Measurements from ENCODE around the gene CTSH.
"Not testable (repeated sequence)": the region's sequence is repeated elsewhere in the genome, so short reads cannot be mapped to it uniquely, and the experiment has no call there.

The CTSH gene

GRCh38 chr15:78923480-78924360 is 21.1 kb downstream of the CTSH start:
- no peak for DNase-seq (ENCODE audit: low read depth in 1 of 2, low spot score in 1 of 2)

DNA sequence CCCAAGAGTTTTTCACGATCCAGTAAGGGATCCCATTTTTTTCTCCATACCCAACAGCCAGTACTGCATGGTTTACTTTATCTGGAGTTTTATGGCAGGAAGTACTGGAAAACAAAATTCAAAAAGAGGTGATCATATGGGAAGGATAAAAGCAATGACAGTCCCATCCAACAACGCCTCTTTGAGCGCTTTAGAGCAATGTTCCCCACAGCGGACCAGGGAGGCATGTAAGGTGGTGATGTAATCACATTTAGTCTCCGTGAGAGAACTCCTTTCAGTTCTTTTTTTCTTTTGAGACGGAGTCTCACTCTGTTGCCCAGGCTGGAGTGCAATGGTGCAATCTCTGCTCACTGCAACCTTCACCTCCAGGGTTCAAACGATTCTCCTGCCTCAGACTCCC is 21.8 kb downstream of the CTSH start:
- no peak for DNase-seq (ENCODE audit: low read depth in 1 of 2, low spot score in 1 of 2)

DNA sequence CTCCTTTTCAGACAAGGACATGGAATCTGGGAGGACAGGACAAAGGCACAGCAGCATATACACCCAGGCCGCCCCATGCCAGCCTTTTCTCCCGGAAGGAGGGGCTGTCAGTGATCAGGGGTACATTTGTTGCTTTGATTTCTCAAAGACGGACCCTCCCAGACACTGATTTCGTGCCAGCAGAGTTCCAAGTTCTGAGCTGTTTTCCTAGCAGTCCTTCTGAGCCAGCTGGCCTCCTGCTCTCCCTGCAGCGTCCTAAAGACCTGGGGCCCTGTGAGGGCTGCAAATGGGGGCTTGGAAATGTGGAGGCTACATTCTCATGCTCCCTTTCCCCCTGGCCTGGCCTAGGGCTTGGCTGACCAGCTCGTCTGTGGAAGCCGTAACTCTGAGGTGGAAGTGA is 22.3 kb downstream of the CTSH start:
- DNase-seq (ENCODE audit: low read depth in 1 of 2, low spot score in 1 of 2) = no peak

DNA sequence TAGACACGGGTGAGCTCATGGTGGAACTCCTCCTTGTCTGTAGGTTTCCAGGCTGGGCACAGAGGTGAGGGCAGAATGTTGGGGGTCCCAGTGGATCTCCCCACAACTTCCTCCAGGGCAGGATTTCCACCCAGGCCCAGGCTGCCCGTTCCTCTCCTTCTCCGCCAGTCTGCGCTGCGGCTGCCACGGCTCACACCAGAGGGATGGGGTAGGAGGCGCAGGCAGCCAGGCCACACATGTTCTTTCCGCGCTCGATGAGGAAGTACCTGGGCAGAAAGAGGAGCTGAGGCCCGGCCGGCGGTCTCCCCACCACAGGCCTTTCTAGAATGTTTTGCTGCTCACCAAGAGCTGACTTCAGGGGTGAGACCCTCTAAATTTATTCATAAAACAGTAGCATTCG is 22.9 kb downstream of the CTSH start:
- no peak for DNase-seq (ENCODE audit: low read depth in 1 of 2, low spot score in 1 of 2)

DNA sequence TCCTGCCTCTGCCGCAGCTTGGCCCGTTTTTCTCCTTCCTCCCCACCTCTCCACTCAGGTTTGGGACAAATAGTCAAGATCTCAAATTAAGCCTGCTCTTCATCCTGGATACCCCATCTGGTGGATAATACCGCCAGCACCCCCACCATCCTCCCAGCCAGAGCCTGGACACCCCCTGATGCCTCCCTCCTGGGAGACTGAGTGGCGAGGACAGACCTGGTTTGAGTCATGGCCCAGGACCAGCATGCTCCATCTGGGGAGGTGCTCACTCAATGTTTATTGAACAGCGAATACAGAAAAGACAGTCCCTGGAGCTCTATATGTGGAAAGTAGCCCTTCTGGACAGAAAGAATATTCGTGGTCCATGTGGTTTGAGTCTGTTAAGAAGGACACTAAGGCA is 23.3 kb downstream of the CTSH start:
- DNase-seq (ENCODE audit: low read depth in 1 of 2, low spot score in 1 of 2) = no peak

- no peak for DNase-seq (ENCODE audit: low read depth in 1 of 2, low spot score in 1 of 2)
Measured at GRCh38 chr15:78917888-78918287, 27.0 kb downstream of the CTSH start.

DNA sequence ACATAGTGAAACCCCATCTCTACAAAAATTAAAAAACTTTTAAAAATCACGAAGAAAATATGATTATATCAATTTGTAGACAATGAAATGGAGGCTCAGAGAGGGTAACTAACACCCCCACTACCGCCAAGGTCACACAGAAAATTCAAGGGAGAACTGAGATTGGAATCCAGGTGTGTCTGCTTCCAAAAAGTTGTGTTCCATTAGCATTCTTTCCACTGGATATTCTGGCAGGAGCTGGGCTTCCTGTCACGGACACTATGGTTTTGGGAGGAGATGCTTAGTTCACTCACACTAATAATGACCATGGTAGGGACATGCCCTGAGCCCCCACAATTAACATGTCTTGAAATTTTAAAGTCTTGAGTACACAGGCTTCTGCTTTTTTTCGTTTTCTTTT is 28.8 kb downstream of the CTSH start:
- DNase-seq (ENCODE audit: low read depth in 1 of 2, low spot score in 1 of 2) = no peak

GRCh38 chr15:78915341-78916087 is 29.3 kb downstream of the CTSH start:
- DNase-seq (ENCODE audit: low read depth in 1 of 2, low spot score in 1 of 2) = no peak

DNA sequence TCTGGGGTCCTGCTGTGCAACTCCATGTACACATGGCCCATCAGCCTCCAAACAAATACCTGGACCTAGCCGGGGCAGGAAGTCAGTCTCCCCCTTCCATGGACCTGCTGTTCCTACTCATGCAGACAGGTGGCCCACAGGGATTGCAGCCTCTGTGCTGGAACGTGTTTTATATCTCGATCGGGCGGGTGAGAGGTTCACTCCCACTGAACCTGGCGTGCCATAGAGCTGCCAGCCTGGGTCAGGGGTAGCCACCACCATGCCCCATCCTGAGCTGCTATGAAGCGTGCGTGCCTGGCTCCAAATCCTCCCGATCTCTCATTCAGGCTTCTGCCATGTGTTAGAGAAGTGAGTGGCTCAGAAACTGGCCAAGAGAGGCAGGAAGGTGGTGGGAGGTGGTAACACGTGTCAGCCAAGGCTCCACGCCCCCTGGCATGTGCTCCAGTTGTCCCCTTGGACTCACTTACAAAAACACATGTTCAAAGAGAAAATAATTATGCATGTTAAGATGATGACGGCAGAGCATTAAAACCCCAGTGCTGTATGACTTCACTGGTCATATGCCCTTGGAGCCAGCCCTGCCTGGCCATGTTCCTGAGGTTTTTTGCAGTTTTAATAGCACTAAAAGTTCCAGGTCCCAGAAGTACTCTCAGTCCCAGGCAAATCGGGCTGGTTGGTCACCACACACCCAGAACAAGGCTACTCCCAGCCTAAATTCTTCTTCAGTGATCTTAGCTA is 30.6 kb downstream of the CTSH start:
- DNase-seq (ENCODE audit: low read depth in 1 of 2, low spot score in 1 of 2) = no peak

DNA sequence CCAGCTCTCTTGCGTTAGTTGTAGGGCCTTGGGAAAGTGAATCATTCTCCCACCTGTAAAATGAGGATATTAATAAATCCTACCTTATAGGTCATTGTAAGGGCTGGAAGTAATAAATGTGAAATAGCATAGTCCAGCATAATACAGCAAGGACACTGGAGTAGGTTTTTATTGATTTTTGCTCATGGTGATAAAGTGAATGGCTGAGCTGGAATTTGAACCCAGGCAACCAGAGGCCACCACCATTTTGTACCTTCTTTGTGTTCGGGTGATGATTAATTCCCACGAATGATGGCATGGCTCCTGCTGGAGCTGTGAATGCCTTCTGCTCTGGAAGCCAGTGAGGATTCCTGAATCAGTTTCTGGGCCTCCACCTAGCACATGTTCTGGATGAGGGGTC is 31.8 kb downstream of the CTSH start:
- DNase-seq (ENCODE audit: low read depth in 1 of 2, low spot score in 1 of 2) = no peak

DNA sequence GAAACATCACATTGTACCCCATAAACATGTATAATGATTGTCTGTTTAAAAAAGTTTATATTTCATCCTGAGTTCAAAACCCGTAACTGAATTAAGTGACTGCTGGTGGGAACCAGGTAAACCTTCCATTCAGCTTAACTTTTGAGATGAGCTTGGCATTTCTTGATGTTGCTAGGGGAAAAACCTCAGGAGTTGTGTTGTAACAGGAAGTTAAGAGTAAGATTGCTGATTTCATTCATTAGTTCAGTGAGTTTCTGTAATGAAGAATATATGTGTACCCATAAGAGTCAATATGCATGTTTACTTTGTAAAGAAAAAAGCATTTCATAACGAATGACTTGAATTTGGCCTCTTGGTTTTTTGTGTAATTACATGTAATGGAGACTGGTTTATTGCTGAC is 32.5 kb downstream of the CTSH start:
- DNase-seq (ENCODE audit: low read depth in 1 of 2, low spot score in 1 of 2) = no peak

GRCh38 chr15:78910271-78910670 is 34.6 kb downstream of the CTSH start:
- no peak for DNase-seq (ENCODE audit: low read depth in 1 of 2, low spot score in 1 of 2)

DNA sequence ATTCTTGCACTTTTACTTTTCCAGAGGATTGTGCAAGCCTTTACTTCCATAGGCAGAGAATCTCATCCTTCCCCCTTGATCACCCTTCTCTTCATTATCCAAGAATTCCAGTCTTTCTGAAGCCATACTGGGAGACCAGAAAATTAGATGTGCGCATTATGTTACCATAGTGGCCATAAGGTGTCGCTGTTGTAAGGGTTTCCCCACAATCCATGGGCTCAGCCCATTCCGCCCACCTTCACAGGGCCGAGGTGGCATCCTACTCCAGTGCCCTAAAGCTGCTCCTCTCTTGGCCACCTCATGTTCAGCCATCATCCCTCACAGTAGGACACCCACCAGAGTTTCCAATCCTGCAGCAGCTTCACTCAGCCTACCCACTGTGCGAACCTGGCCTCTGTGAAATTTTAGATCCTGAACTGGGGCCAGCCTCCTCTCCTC is 35.0 kb downstream of the CTSH start:
- DNase-seq (ENCODE audit: low read depth in 1 of 2, low spot score in 1 of 2) = peak in 1 of 2 donors; percentile 17

DNA sequence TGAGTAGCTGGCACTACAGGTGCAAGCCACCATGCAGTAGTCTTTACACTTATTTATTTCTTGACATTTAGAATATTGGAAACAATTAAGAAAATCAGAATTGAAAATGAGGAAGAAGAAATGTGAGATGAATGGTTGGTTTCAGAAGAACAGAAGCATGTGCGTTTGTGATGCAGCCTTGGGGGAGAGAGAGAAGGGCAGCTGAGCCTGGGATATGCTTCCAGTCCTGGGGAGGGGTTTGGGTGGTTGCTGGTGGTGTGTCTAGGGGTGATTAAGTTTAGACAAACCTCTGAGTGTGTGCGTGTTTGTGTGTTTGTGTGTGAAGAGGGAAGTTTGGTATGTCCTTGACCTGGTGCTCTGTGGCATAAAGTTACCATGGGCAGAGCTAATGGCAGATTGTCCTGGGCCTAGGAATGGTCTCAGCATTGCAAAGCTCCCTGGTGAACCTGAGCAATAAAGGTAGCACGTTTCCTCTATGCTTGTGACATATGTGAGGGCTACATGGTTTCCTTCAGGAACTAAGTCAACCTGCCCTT is 35.6 kb downstream of the CTSH start:
- DNase-seq (ENCODE audit: low read depth in 1 of 2, low spot score in 1 of 2) = no peak

- DNase-seq (ENCODE audit: low read depth in 1 of 2, low spot score in 1 of 2) = no peak
Measured at GRCh38 chr15:78907577-78907976, 37.3 kb downstream of the CTSH start.

- no peak for DNase-seq (ENCODE audit: low read depth in 1 of 2, low spot score in 1 of 2)
Measured at GRCh38 chr15:78906316-78906620, 38.6 kb downstream of the CTSH start.

DNA sequence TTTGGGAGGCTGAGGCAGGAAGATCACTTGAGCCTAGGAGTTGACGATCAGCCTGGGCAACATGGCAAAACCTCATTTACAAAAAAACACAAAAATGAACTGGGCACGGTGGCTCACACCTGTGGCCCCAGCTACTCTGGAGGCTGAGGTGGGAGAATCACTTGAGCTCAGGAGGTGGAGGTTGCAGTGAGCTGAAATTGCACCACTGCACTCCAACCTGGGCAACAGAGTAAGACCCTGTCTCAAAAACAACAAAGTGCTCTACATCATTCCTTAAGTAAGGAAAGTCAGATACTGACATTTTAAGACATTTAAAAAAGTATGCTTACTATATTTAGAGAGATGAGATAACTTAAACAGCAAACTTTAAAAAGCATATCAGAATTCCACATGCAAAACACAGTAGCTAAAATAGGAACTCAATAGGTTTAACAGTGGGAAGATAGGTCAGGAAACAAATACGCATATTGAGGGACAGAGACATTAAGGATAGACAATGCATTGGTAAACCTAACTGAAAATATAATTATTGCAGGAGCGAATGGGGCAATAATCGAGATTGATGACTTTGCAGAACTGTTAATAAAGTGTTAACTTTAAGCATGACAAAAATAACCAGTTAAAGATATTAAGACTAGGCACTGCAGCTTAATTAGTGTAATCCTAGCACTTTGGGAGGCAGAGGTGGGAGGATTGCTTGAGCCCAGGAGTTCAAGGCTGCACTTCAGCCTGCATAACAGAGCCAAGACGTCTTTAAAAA is 40.1 kb downstream of the CTSH start:
- no peak for DNase-seq (ENCODE audit: low read depth in 1 of 2, low spot score in 1 of 2)

GRCh38 chr15:78902281-78903032 is 42.4 kb downstream of the CTSH start:
- not testable (repeated sequence) for DNase-seq (ENCODE audit: low read depth in 1 of 2, low spot score in 1 of 2)

- DNase-seq (ENCODE audit: low read depth in 1 of 2, low spot score in 1 of 2) = not testable (repeated sequence)
Measured at GRCh38 chr15:78900819-78901533, 43.9 kb downstream of the CTSH start.

GRCh38 chr15:78898540-78898939 is 46.3 kb downstream of the CTSH start:
- DNase-seq (ENCODE audit: low read depth in 1 of 2, low spot score in 1 of 2) = no peak
